Measurements from ENCODE around the gene MACROH2A2.
"Not testable (repeated sequence)": the region's sequence is repeated elsewhere in the genome, so short reads cannot be mapped to it uniquely, and the experiment has no call there.

MACROH2A2 gene

DNA sequence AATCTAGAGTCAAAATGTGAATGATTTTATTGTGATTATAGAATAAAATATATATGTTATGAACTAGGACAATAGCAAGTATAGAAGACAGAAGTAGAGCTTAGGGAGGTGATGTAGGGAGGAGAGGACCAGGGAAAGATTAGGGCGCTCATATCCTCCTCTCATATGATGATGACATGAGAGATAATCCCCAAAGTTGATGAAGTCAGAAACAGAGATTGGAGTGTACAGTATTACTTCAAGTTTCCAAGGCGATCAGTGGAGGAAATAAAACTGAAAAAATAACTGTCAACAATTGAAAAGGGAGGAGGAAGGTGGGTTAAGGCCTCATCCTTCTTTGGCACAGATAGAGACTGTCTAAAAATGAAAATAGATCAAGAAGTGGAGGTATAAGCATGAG, 14.9 kb downstream of the MACROH2A2 start:
- no peak for DNase-seq (ENCODE audit: low read depth)

GRCh38 chr10:70068925-70069324, 16.3 kb downstream of the MACROH2A2 start:
- no peak for DNase-seq (ENCODE audit: low read depth)

GRCh38 chr10:70069346-70069745, 16.7 kb downstream of the MACROH2A2 start:
- no peak for DNase-seq (ENCODE audit: low read depth)

GRCh38 chr10:70070834-70071233, 18.2 kb downstream of the MACROH2A2 start:
- DNase-seq (ENCODE audit: low read depth), result no peak

- DNase-seq (ENCODE audit: low read depth), result no peak
Observed at GRCh38 chr10:70074165-70074564, 21.5 kb downstream of the MACROH2A2 start.

DNA sequence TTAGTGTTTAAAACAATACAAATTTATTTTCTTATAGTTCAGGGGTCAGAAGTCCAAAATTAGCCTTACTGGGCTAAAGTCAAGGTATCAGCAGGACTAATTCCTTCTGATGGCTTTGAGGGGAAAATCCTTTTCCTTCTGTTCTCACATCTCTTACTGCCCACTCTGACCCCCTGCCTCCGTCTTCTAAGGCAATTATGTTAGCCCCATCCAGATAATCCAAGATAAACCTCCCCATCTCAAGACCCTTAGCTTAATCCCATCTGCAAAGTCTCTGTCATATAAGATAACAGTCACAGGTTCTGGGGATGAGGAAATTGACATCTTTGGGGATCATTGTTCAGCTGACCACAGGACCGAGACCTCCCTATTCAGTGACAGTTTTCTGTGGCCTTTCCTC, 22.3 kb downstream of the MACROH2A2 start:
- DNase-seq (ENCODE audit: low read depth), result no peak

DNA sequence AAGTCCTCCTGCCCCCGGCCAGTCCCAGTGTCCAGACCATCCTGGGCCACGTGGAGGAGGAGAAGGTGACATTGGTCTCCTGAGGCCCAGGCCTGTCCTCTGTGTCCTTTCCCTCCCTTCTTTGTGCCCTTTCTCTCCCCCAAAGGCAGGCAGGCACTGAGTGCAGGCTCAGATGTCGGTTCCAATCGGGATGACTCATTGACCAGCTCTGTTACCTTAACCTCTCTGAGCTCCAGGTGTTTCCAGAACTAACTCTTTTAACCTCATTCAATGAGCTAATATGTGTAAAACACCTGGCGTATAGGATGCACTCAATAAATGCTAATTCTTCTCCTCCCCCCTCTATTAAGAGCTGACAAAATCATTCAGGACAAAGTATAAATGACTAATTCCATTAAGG, 25.7 kb downstream of the MACROH2A2 start:
- no peak for DNase-seq (ENCODE audit: low read depth)

DNA sequence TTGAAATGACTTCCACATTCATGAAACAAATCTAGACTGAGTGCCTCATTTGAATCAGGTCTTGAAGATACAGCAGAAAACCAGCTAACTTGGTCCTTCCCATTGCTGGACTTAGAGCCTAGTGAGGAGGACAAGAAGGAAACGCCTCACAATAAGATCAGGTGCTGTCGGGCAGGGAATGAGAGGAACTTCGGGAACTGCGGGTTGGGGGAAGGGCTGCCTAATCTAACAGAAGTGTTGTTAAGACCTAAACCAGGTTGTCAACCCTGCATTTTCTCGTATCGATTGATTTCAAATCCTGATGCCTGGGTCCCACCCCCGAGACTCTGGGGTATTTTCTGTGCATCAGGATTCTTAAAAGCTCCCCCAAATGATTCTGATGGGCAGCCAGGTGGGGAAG, 26.3 kb downstream of the MACROH2A2 start:
- DNase-seq (ENCODE audit: low read depth), result no peak

GRCh38 chr10:70080789-70081188, 28.1 kb downstream of the MACROH2A2 start:
- not testable (repeated sequence) for DNase-seq (ENCODE audit: low read depth)

GRCh38 chr10:70084189-70084588, 31.5 kb downstream of the MACROH2A2 start:
- no peak for DNase-seq (ENCODE audit: low read depth)

DNA sequence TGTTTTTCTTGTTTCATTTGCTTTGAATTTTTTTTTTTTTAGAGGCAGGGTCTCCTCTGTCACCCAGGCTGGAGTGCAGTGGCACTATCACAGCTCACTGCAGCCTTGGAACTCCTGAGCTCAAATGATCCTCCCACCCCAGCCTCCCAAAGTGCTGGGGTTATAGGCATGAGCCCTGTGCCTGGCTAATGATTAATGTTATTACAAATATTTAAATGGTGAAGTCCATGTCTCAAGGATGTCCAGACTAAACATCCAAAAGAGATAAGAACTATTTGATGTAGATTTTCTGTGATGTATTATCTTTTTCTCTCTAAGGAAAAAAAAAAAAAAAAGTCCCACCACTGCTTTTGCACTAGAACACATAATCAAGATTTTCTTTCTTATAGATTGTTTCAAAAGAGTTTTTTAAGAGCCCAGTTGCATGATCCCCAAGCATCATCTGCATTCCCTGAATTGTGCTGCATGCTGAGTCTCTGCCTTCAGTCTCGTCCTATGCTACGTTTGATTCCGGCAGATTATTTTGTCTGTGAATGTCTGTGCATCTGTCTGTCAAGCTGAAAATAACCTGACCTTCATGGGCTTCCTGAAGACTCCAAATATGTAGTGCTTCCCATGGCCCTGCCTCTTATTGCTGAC, 33.4 kb downstream of the MACROH2A2 start:
- no peak for DNase-seq (ENCODE audit: low read depth)

DNA sequence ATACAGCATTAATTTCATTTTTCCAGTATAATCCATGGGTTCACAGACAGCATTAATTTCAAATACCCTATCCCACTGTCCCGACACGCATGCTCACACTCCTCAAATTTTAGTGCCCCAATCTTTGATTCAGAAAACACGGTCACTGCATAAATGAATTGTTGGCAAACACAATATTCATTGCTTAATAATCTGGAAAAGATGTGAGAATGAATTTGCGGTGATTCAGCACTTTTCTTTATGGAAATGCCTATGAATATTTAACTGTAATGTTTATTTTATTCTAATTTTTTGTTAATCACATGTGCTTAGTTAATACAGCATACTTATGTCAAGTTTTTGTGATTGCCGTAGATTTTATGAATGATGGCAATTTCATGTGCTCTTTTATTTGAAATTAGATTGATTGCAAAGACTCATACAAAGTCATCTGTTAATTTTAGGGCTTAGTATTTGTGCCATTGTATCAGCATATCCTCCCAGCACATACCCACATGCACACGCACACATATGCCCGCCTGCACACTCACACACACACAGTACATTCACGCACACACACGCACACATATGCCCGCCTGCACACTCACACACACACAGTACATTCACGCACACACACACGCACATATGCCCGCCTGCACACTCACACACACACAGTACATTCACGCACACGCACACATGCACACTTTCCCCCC, 35.1 kb downstream of the MACROH2A2 start:
- peak; percentile 31 for DNase-seq (ENCODE audit: low read depth)

DNA sequence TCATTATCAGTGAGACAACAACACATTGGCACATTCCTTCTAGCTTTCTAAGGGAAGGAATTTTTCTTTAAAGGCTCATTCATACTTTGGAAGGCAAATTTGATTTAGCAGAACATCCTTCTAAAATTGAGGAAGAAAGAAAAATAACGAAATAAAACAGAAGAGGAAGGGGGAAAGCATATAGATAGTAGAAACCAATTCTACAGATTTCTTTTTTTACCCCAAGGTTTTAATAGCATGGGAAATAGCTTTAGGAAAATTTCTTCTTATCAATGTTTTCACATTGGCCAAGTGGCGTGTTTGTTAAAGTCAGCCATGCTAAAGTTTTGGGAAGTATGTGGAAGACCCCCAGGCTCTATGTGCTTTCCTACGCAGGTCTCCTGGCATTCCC, 35.7 kb downstream of the MACROH2A2 start:
- DNase-seq (ENCODE audit: low read depth), result no peak

DNA sequence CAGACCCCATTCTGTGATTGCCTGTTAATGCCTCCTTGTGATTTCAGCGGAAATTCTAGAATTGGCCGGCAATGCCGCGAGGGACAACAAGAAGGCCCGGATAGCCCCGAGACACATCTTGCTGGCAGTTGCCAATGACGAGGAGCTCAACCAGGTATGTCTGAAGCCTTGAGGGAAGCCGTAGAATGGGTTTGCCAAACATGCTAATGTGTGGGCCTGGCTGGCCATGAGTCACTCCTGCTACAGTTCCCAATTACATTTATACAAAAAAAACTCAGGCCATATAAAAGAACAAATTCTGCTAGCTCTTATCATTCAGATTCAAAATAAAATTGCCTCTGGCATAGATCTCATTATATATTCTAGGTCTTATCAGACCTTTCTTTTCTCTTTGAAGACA, 37.4 kb downstream of the MACROH2A2 start:
- no peak for DNase-seq (ENCODE audit: low read depth)

DNA sequence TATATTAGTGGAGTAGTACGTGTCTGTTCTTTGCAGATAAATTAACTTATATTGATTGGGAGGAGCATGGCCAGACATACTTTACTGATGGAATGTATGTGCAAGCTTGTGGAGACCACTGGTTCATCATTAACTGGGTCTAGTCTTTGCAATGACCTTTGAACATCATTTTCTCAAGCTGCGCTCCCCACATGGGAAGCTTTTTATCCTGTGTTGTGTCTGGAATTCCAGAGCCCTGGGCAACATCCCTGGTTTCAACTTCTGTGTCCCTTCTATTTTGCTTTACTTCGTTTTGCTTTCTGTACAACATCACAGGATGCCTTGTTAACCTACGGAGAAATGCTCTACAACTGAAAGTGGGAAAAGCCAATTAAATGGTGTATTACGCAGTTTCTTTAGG, 38.3 kb downstream of the MACROH2A2 start:
- DNase-seq (ENCODE audit: low read depth), result no peak

DNA sequence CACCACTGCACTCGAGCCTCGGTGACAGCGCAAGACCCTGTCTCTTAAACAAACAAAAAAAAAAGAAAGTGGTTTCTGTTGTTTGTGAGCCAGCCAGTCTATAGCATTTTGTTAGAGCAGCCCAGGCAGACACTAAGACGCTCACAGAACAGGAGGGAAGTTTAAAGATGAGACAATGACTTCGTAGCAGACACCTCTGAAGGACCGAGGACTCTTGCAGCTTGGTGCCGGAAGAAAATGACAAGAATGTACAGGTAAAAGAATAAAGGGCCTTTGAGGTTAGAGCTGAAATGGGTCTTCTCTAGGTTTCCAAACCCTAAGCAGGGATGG, 39.7 kb downstream of the MACROH2A2 start:
- DNase-seq (ENCODE audit: low read depth), result no peak

- no peak for DNase-seq (ENCODE audit: low read depth)
Observed at GRCh38 chr10:70093335-70093944, 40.8 kb downstream of the MACROH2A2 start.

DNA sequence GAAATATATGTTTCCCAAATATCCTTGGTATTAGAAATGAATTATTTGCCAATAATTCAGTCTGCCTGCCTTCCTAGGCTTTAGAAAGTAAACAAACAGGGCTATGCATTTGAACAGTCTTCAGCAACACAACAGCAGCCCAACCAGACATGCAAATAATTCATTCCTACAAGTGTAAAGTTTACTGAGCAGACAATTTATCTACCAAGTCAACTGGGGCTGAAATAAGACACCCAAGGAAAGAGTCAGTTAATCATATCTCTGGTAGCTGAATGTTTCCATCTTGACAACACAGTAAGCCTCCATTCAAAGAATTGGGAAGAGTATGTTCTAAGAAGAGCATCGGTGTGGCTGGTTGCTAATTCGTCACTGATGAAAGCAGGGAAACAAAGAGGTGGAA, 41.6 kb downstream of the MACROH2A2 start:
- no peak for DNase-seq (ENCODE audit: low read depth)

- DNase-seq (ENCODE audit: low read depth), result no peak
Observed at GRCh38 chr10:70096016-70096704, 43.5 kb downstream of the MACROH2A2 start.

- DNase-seq (ENCODE audit: low read depth), result no peak
Observed at GRCh38 chr10:70096705-70097420, 44.2 kb downstream of the MACROH2A2 start.

DNA sequence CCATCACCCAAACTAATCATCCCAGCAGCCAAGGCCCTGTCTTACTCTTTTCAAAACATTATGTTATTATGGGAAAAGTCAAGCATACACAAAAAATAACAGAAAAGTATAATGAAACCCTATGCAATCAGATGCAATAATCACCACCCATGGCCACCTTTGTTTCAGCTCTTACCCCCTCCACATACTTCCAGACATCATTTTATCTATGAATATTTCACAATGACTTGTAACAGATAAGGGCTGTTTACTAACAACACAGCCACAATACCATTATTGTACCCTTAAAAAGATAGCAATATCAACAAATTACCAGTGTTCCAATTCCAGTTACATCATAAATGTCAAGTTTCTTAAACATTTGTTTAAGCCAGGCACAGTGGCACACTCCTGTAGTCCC, 44.8 kb downstream of the MACROH2A2 start:
- no peak for DNase-seq (ENCODE audit: low read depth)

- DNase-seq (ENCODE audit: low read depth), result no peak
Observed at GRCh38 chr10:70098271-70098670, 45.6 kb downstream of the MACROH2A2 start.

All from fibroblast of gingiva (primary cell).